Tibial nerve (tissue), 4 donors: ENCODE results near the gene ZNF484. TPM values are rescaled to one million over a fixed set of nuclear protein-coding genes. Genes with fewer than 3 reads are reported as not detected.
"Not testable (repeated sequence)": the region's sequence is repeated elsewhere in the genome, so short reads cannot be mapped to it uniquely, and the experiment has no call there.

Source experiments
- DNase-seq, 2 donors: peaks; one replicate each; pipeline ENCODE4 v3.0.0-alpha.2; 2019; ENCODE audit warnings: low spot score in 2 of 2
- H3K27ac ChIP-seq, 4 donors: fragments of 200-600 bp; sonication (generic) in 3 of 4; one replicate each; pipeline ENCODE4 v1.5.1; 2017 to 2019; ENCODE audit warnings: mild to moderate bottlenecking in 1 of 4
- H3K27me3 ChIP-seq, 2 donors: fragments of 200-600 bp; sonication (generic) in 1 of 2; one replicate each; pipeline versions ENCODE4 v1.5.1 to v1.6.0; 2017 to 2019
- H3K36me3 ChIP-seq, 3 donors: fragments of 200-600 bp; sonication (generic); one replicate each; pipeline ENCODE4 v1.5.1; 2018 to 2019
- H3K4me1 ChIP-seq, 4 donors: fragments of 200-600 bp; sonication (generic) in 3 of 4; one replicate each; pipeline ENCODE4 v1.5.1; 2017 to 2019
- H3K4me3 ChIP-seq, 4 donors: fragments of 200-600 bp; sonication (generic) in 3 of 4; one replicate each; pipeline ENCODE4 v1.5.1; 2017 to 2019; ENCODE audit warnings: mild to moderate bottlenecking in 1 of 4, moderate library complexity in 1 of 4
- H3K9me3 ChIP-seq, 4 donors: fragments of 200-600 bp; sonication (generic) in 3 of 4; one replicate each; pipeline ENCODE4 v1.5.1; 2017 to 2019
- CTCF ChIP-seq, 5 experiments: fragments of 200-600 bp in 3 of 5; fragments of 450-650 bp in 2 of 5; sonication (generic) in 3 of 5; IDR thresholded peaks; one replicate each; pipeline ENCODE4 v1.5.1; 2016 to 2019; ENCODE audit warnings: antibody characterized with exemption in 5 of 5, mild to moderate bottlenecking in 3 of 5, moderate library complexity in 2 of 5
- EP300 ChIP-seq, 2 donors: sonication (generic); formaldehyde crosslinking; IDR thresholded peaks; one replicate each; pipeline ENCODE4 v1.6.1; 2017; ENCODE audit warnings: antibody characterized with exemption in 2 of 2, mild to moderate bottlenecking in 1 of 2
- POLR2A ChIP-seq, 2 donors: fragments of 450-650 bp; IDR thresholded peaks; one replicate each; pipeline ENCODE4 v1.6.1; 2017; ENCODE audit warnings: antibody characterized with exemption in 2 of 2, mild to moderate bottlenecking in 2 of 2, moderate library complexity in 2 of 2
- WGBS, 2 donors: methylation state at CpG; one replicate each; pipeline ENCODE4 v1.1.5; 2018; 5-methylcytosine and 5-hydroxymethylcytosine counted together
- total RNA-seq, 4 donors: library from RNA; depleted of rRNA; stranded (reverse); fragments of >200 nt; gene quantifications; one replicate each; pipeline ENCODE4 v1.1.0, GENCODE V29; 2016

The ZNF484 gene
- total RNA-seq, 4 donors from 2014 or later: 12.6 to 17.4 (median 16.2) TPM

- WGBS, 2 donors: 79 to 86% methylated on average over 5 of the region's 5 CpGs
- H3K4me3 ChIP-seq: no peak overlapping the region
- H3K27me3 ChIP-seq: no peaks in the 10 kb centered on the region
- H3K27ac ChIP-seq: no peak overlapping the region
- H3K36me3 ChIP-seq: no peaks in the 10 kb centered on the region
- H3K9me3 ChIP-seq: no peaks in the 10 kb centered on the region
- no peaks in the 10 kb centered on the region for H3K4me1 ChIP-seq
- TF ChIP-seq EP300 (IDR thresholded peaks at IDR 0.05) (no peak), CTCF (IDR thresholded peaks at IDR 0.05) (no peak), POLR2A (IDR thresholded peaks at IDR 0.05) (no peak)
- DNase-seq: no peak
These were observed 10.1 kb upstream of the ZNF484 start for GRCh38 chr9:92887880-92888338.

- H3K36me3 ChIP-seq, H3K27me3 ChIP-seq, H3K4me3 ChIP-seq, H3K27ac ChIP-seq, H3K9me3 ChIP-seq, H3K4me1 ChIP-seq, DNase-seq: not testable (repeated sequence)
- WGBS, 2 donors: 73 to 86% methylated on average over 6 to 8 of the region's 8 CpGs
These were observed 9.2 kb upstream of the ZNF484 start for GRCh38 chr9:92886846-92887610.

- not testable (repeated sequence) for H3K36me3 ChIP-seq, DNase-seq, H3K27ac ChIP-seq, H3K4me1 ChIP-seq, H3K27me3 ChIP-seq, H3K9me3 ChIP-seq, H3K4me3 ChIP-seq
- WGBS, 2 donors: 74 to 75% methylated on average over 15 of the region's 15 CpGs
These were observed 6.0 kb upstream of the ZNF484 start for GRCh38 chr9:92883666-92884405.

- Histone ChIP-seq H3K36me3 (no peaks in the 10 kb centered on the region), H3K4me1 (peaks cover 0 to 5% (median 0%) of the 10 kb centered on the region in 4 donors), H3K9me3 (no peaks in the 10 kb centered on the region), H3K27me3 (no peaks in the 10 kb centered on the region), H3K4me3 (no peak overlapping the region), H3K27ac (no peak overlapping the region)
- WGBS, 2 donors: 39 to 43% methylated on average over 5 of the region's 5 CpGs
- no peak for TF ChIP-seq CTCF (IDR thresholded peaks at IDR 0.05)
- no peak for TF ChIP-seq EP300 (IDR thresholded peaks at IDR 0.05)
- no peak for TF ChIP-seq POLR2A (IDR thresholded peaks at IDR 0.05)
- no peak for DNase-seq
These were observed 4.4 kb upstream of the ZNF484 start for GRCh38 chr9:92882276-92882675.

GRCh38 chr9:92875373-92875772 lies 2.5 kb downstream of the ZNF484 start:
- no peaks in the 10 kb centered on the region for H3K9me3 ChIP-seq
- no peak overlapping the region for H3K4me3 ChIP-seq
- DNase-seq: no peak
- 75 to 89% methylated on average over 1 of the region's 1 CpG for WGBS, 2 donors
- peaks cover 0 to 32% (median 0%) of the 10 kb centered on the region in 4 donors for H3K4me1 ChIP-seq
- TF ChIP-seq POLR2A (IDR thresholded peaks at IDR 0.05): no peak
- no peak for TF ChIP-seq EP300 (IDR thresholded peaks at IDR 0.05)
- TF ChIP-seq CTCF (IDR thresholded peaks at IDR 0.05): no peak
- peaks cover 0 to 6% (median 0%) of the 10 kb centered on the region in 3 donors for H3K36me3 ChIP-seq
- no peaks in the 10 kb centered on the region for H3K27me3 ChIP-seq
- no peak overlapping the region for H3K27ac ChIP-seq

- Histone ChIP-seq H3K4me3 (no peak overlapping the region), H3K27ac (no peak overlapping the region)
- 96% methylated on average over 2 of the region's 2 CpGs for WGBS, 2 donors
These were observed 7.5 kb downstream of the ZNF484 start for GRCh38 chr9:92870289-92870688.

GRCh38 chr9:92866600-92866999 lies 11.2 kb downstream of the ZNF484 start:
- WGBS, 2 donors: 96 to 98% methylated on average over 2 of the region's 2 CpGs
- not testable (repeated sequence) for H3K4me3 ChIP-seq, DNase-seq, H3K27ac ChIP-seq, H3K9me3 ChIP-seq, H3K4me1 ChIP-seq, H3K27me3 ChIP-seq
- peaks cover 0 to 63% (median 6%) of the 10 kb centered on the region in 3 donors for H3K36me3 ChIP-seq

More at GRCh38 chr9:92870289-92870688, 7.5 kb downstream of the ZNF484 start:
- no peaks in the 10 kb centered on the region for H3K9me3 ChIP-seq
- H3K27me3 ChIP-seq: no peaks in the 10 kb centered on the region
- TF ChIP-seq POLR2A (IDR thresholded peaks at IDR 0.05) (no peak), EP300 (IDR thresholded peaks at IDR 0.05) (no peak), CTCF (IDR thresholded peaks at IDR 0.05) (no peak)
- DNase-seq: no peak
- peaks cover 0 to 7% (median 0%) of the 10 kb centered on the region in 4 donors for H3K4me1 ChIP-seq
- peaks cover 0 to 48% (median 6%) of the 10 kb centered on the region in 3 donors for H3K36me3 ChIP-seq
